ENCODE measurements around the gene NGB. TPM values are rescaled to one million over a fixed set of nuclear protein-coding genes. Genes with fewer than 3 reads are reported as not detected.
"Not testable (repeated sequence)": the region's sequence is repeated elsewhere in the genome, so short reads cannot be mapped to it uniquely, and the experiment has no call there.

The NGB gene
- total RNA-seq, 1 experiment from 2014 or later: 0.07 TPM

- no peak for DNase-seq
- Histone ChIP-seq H3K36me3 (replicated peaks; ENCODE audit: control insufficient read depth, insufficient read depth, low read length) (peaks cover 5% of the 10 kb centered on the region; the same call in 1 of the 2 replicates), H3K27me3 (ENCODE audit: control insufficient read depth, insufficient read depth, low read length) (no peaks in the 10 kb centered on the region), H3K4me3 (ENCODE audit: insufficient read depth, low read depth, low read length) (no peak overlapping the region)
Measured at GRCh38 chr14:77306416-77306815, 35.4 kb upstream of the NGB start.

GRCh38 chr14:77305696-77306095, 34.7 kb upstream of the NGB start:
- no peaks in the 10 kb centered on the region for H3K27me3 ChIP-seq (ENCODE audit: control insufficient read depth, insufficient read depth, low read length)
- no peak for DNase-seq
- no peak overlapping the region for H3K4me3 ChIP-seq (ENCODE audit: insufficient read depth, low read depth, low read length)
- peaks cover 5% of the 10 kb centered on the region; the same call in 1 of the 2 replicates for H3K36me3 ChIP-seq (replicated peaks; ENCODE audit: control insufficient read depth, insufficient read depth, low read length)

GRCh38 chr14:77303417-77304156, 32.6 kb upstream of the NGB start:
- H3K36me3 ChIP-seq (replicated peaks; ENCODE audit: control insufficient read depth, insufficient read depth, low read length): peaks cover 5% of the 10 kb centered on the region; the same call in 1 of the 2 replicates
- no peaks in the 10 kb centered on the region for H3K27me3 ChIP-seq (ENCODE audit: control insufficient read depth, insufficient read depth, low read length)
- no peak for DNase-seq
- no peak overlapping the region for H3K4me3 ChIP-seq (ENCODE audit: insufficient read depth, low read depth, low read length)

- no peak for DNase-seq
Measured at GRCh38 chr14:77302926-77303325, 31.9 kb upstream of the NGB start.

GRCh38 chr14:77301103-77301502, 30.1 kb upstream of the NGB start:
- Histone ChIP-seq H3K36me3 (replicated peaks; ENCODE audit: control insufficient read depth, insufficient read depth, low read length) (peaks cover 9% of the 10 kb centered on the region), H3K27me3 (ENCODE audit: control insufficient read depth, insufficient read depth, low read length) (no peaks in the 10 kb centered on the region), H3K4me3 (ENCODE audit: insufficient read depth, low read depth, low read length) (no peak overlapping the region)
- DNase-seq: peak; percentile 84

More at GRCh38 chr14:77302926-77303325, 31.9 kb upstream of the NGB start:
- Histone ChIP-seq H3K4me3 (ENCODE audit: insufficient read depth, low read depth, low read length) (no peak overlapping the region), H3K27me3 (ENCODE audit: control insufficient read depth, insufficient read depth, low read length) (no peaks in the 10 kb centered on the region), H3K36me3 (replicated peaks; ENCODE audit: control insufficient read depth, insufficient read depth, low read length) (peaks cover 8% of the 10 kb centered on the region; the same call in 1 of the 2 replicates)

- DNase-seq: no peak
- Histone ChIP-seq H3K36me3 (replicated peaks; ENCODE audit: control insufficient read depth, insufficient read depth, low read length) (peaks cover 4% of the 10 kb centered on the region), H3K4me3 (ENCODE audit: insufficient read depth, low read depth, low read length) (no peak overlapping the region), H3K27me3 (ENCODE audit: control insufficient read depth, insufficient read depth, low read length) (no peaks in the 10 kb centered on the region)
Measured at GRCh38 chr14:77299771-77300170, 28.8 kb upstream of the NGB start.

GRCh38 chr14:77296906-77297305, 25.9 kb upstream of the NGB start:
- Histone ChIP-seq H3K27me3 (ENCODE audit: control insufficient read depth, insufficient read depth, low read length) (no peaks in the 10 kb centered on the region), H3K36me3 (replicated peaks; ENCODE audit: control insufficient read depth, insufficient read depth, low read length) (peaks cover 5% of the 10 kb centered on the region), H3K4me3 (ENCODE audit: insufficient read depth, low read depth, low read length) (no peak overlapping the region)
- no peak for DNase-seq

GRCh38 chr14:77296155-77296554, 25.1 kb upstream of the NGB start:
- DNase-seq: no peak
- H3K4me3 ChIP-seq (ENCODE audit: insufficient read depth, low read depth, low read length): no peak overlapping the region
- H3K36me3 ChIP-seq (replicated peaks; ENCODE audit: control insufficient read depth, insufficient read depth, low read length): peaks cover 5% of the 10 kb centered on the region
- no peaks in the 10 kb centered on the region for H3K27me3 ChIP-seq (ENCODE audit: control insufficient read depth, insufficient read depth, low read length)

- DNase-seq: peak; percentile 63
- Histone ChIP-seq H3K4me3 (ENCODE audit: insufficient read depth, low read depth, low read length) (no peak overlapping the region), H3K36me3 (replicated peaks; ENCODE audit: control insufficient read depth, insufficient read depth, low read length) (peaks cover 2% of the 10 kb centered on the region), H3K27me3 (ENCODE audit: control insufficient read depth, insufficient read depth, low read length) (no peaks in the 10 kb centered on the region)
Measured at GRCh38 chr14:77290705-77291104, 19.7 kb upstream of the NGB start.

- Histone ChIP-seq H3K4me3 (ENCODE audit: insufficient read depth, low read depth, low read length) (no peak overlapping the region), H3K27me3 (ENCODE audit: control insufficient read depth, insufficient read depth, low read length) (no peaks in the 10 kb centered on the region), H3K36me3 (replicated peaks; ENCODE audit: control insufficient read depth, insufficient read depth, low read length) (peaks cover 9% of the 10 kb centered on the region)
- DNase-seq: no peak
Measured at GRCh38 chr14:77286576-77286975, 15.6 kb upstream of the NGB start.

- H3K4me3 ChIP-seq (ENCODE audit: insufficient read depth, low read depth, low read length): no peak overlapping the region
- H3K27me3 ChIP-seq (ENCODE audit: control insufficient read depth, insufficient read depth, low read length): no peaks in the 10 kb centered on the region
- H3K36me3 ChIP-seq (replicated peaks; ENCODE audit: control insufficient read depth, insufficient read depth, low read length): peaks cover 9% of the 10 kb centered on the region
Measured at GRCh38 chr14:77284466-77284865, 13.5 kb upstream of the NGB start.

GRCh38 chr14:77284066-77284465, 13.1 kb upstream of the NGB start:
- peaks cover 9% of the 10 kb centered on the region for H3K36me3 ChIP-seq (replicated peaks; ENCODE audit: control insufficient read depth, insufficient read depth, low read length)
- H3K4me3 ChIP-seq (ENCODE audit: insufficient read depth, low read depth, low read length): no peak overlapping the region
- DNase-seq: no peak
- no peaks in the 10 kb centered on the region for H3K27me3 ChIP-seq (ENCODE audit: control insufficient read depth, insufficient read depth, low read length)

More at GRCh38 chr14:77284466-77284865, 13.5 kb upstream of the NGB start:
- no peak for DNase-seq

- no peak for DNase-seq
- H3K36me3 ChIP-seq (replicated peaks; ENCODE audit: control insufficient read depth, insufficient read depth, low read length): peaks cover 12% of the 10 kb centered on the region
- no peaks in the 10 kb centered on the region for H3K27me3 ChIP-seq (ENCODE audit: control insufficient read depth, insufficient read depth, low read length)
- H3K4me3 ChIP-seq (ENCODE audit: insufficient read depth, low read depth, low read length): no peak overlapping the region
Measured at GRCh38 chr14:77281852-77282410, 10.9 kb upstream of the NGB start.

GRCh38 chr14:77280921-77281320, 9.9 kb upstream of the NGB start:
- H3K36me3 ChIP-seq (replicated peaks; ENCODE audit: control insufficient read depth, insufficient read depth, low read length): peaks cover 12% of the 10 kb centered on the region
- DNase-seq: not testable (repeated sequence)

GRCh38 chr14:77279719-77280118, 8.7 kb upstream of the NGB start:
- H3K4me3 ChIP-seq (ENCODE audit: insufficient read depth, low read depth, low read length): no peak overlapping the region
- H3K27me3 ChIP-seq (ENCODE audit: control insufficient read depth, insufficient read depth, low read length): no peaks in the 10 kb centered on the region
- DNase-seq: no peak
- peaks cover 7% of the 10 kb centered on the region for H3K36me3 ChIP-seq (replicated peaks; ENCODE audit: control insufficient read depth, insufficient read depth, low read length)

More at GRCh38 chr14:77280921-77281320, 9.9 kb upstream of the NGB start:
- H3K4me3 ChIP-seq (ENCODE audit: insufficient read depth, low read depth, low read length); H3K27me3 ChIP-seq (ENCODE audit: control insufficient read depth, insufficient read depth, low read length): not testable (repeated sequence)
